GM06990 (cell line): ENCODE measurements around the gene TRAF1.
"Not testable (repeated sequence)": the region's sequence is repeated elsewhere in the genome, so short reads cannot be mapped to it uniquely, and the experiment has no call there.

Experiments used
- DNase-seq: peaks from one replicate; pipeline ENCODE4 v3.0.0-alpha.2; 2011; ENCODE audit not compliant: insufficient read length; ENCODE audit errors: extremely low read depth
- H3K27me3 ChIP-seq: replicated peaks from 2 replicates; pipeline ENCODE4 v1.6.0; 2011; ENCODE audit warnings: low read length; ENCODE audit not compliant: control insufficient read depth, insufficient read depth
- H3K36me3 ChIP-seq: 2 replicates; pipeline ENCODE4 v1.5.1; 2011; ENCODE audit warnings: low read length; ENCODE audit not compliant: control insufficient read depth, insufficient read depth
- H3K4me3 ChIP-seq: replicated peaks from 2 replicates; pipeline ENCODE4 v1.5.1; 2011; ENCODE audit warnings: low read depth, mild to moderate bottlenecking, control low read depth, low read length
- CTCF ChIP-seq: IDR thresholded peaks from 2 replicates; pipeline ENCODE4 v1.5.1; 2011; ENCODE audit warnings: low read length, control low read depth, mild to moderate bottlenecking, inconsistent platforms; ENCODE audit not compliant: insufficient read depth, poor library complexity, severe bottlenecking

TRAF1 gene

GRCh38 chr9:120926397-120926928, at the start of gene TRAF1:
TRAF1 (minus strand) TSS chr9:120926796; CDS start chr9:120926075, 721 bp downstream.
- Histone ChIP-seq H3K36me3 (peaks cover 15% of the 10 kb centered on the region), H3K27me3 (no peaks in the 10 kb centered on the region), H3K4me3 (peak within 1 kb of the TSS; percentile 73)
- TF ChIP-seq CTCF = no peak
- peak; percentile 75 for DNase-seq

- DNase-seq = no peak
- Histone ChIP-seq H3K36me3 (no peaks in the 10 kb centered on the region), H3K27me3 (no peaks in the 10 kb centered on the region), H3K4me3 (no peak overlapping the region)
- no peak for TF ChIP-seq CTCF
Measured at GRCh38 chr9:120974921-120975320, 48.3 kb upstream of the TRAF1 start.

GRCh38 chr9:120974181-120974580, 47.6 kb upstream of the TRAF1 start:
- Histone ChIP-seq H3K36me3 (no peaks in the 10 kb centered on the region), H3K27me3 (no peaks in the 10 kb centered on the region), H3K4me3 (no peak overlapping the region)
- no peak for TF ChIP-seq CTCF
- DNase-seq = no peak

GRCh38 chr9:120971938-120972337, 45.3 kb upstream of the TRAF1 start:
- Histone ChIP-seq H3K27me3 (no peaks in the 10 kb centered on the region), H3K4me3 (no peak overlapping the region), H3K36me3 (no peaks in the 10 kb centered on the region)
- DNase-seq = no peak
- no peak for TF ChIP-seq CTCF

GRCh38 chr9:120971471-120971870, 44.9 kb upstream of the TRAF1 start:
- H3K27me3 ChIP-seq, H3K4me3 ChIP-seq, H3K36me3 ChIP-seq, DNase-seq: not testable (repeated sequence)

GRCh38 chr9:120970244-120970643, 43.6 kb upstream of the TRAF1 start:
- no peaks in the 10 kb centered on the region for H3K36me3 ChIP-seq
- DNase-seq = no peak
- TF ChIP-seq CTCF = no peak
- H3K4me3 ChIP-seq = no peak overlapping the region
- H3K27me3 ChIP-seq = no peaks in the 10 kb centered on the region
